Upper lobe of left lung (tissue), 4 donors: Measurements from ENCODE around the gene C1orf159.
A peak's percentile ranks its signal among the peaks of the same experiment; 100 is the strongest.

Experiments used
- CTCF ChIP-seq, 6 experiments: fragments of 450-650 bp in 4 of 6; fragments of 200-600 bp in 2 of 6; sonication (generic) in 2 of 6; IDR thresholded peaks; one replicate each; pipeline ENCODE4 v1.5.1; 2016 to 2019; ENCODE audit warnings: antibody characterized with exemption in 6 of 6
- EP300 ChIP-seq, 4 donors: sonication (generic); formaldehyde crosslinking; IDR thresholded peaks; one replicate each; pipeline ENCODE4 v1.5.1; 2017; ENCODE audit warnings: antibody characterized with exemption in 4 of 4, control low read depth in 2 of 4
- POLR2A ChIP-seq, 4 donors: fragments of 450-650 bp; IDR thresholded peaks; one replicate each; pipeline ENCODE4 v1.5.1; 2016 to 2017; ENCODE audit warnings: antibody characterized with exemption in 4 of 4, mild to moderate bottlenecking in 2 of 4

- TF ChIP-seq CTCF (IDR thresholded peaks at IDR 0.05): no peak
- peak in 3 of 4 donors; percentile 18 to 78 (median 51) for TF ChIP-seq POLR2A (IDR thresholded peaks at IDR 0.05)
- TF ChIP-seq EP300 (IDR thresholded peaks at IDR 0.05): no peak
These were observed 41.9 kb downstream of the C1orf159 start, which contains the start of gene RNF223 for GRCh38 chr1:1073743-1074587.
